Adrenal gland (tissue), 12 donors: Measurements from ENCODE around the gene RABAC1. TPM values are rescaled to one million over a fixed set of nuclear protein-coding genes. Genes with fewer than 3 reads are reported as not detected.

Source experiments
- DNase-seq, 7 donors: peaks; one replicate each; pipeline ENCODE4 v3.0.0-alpha.2; 2019 to 2020
- H3K27ac ChIP-seq, 5 donors: fragments of 200-600 bp; sonication (generic) in 4 of 5; 1 replicate in 3 of 5; 2 replicates in 2 of 5; pipeline versions ENCODE4 v1.5.1 to v1.8.0; 2016 to 2020; ENCODE audit warnings: mild to moderate bottlenecking in 1 of 5
- H3K27me3 ChIP-seq: fragments of 200-600 bp; 2 replicates; pipeline ENCODE4 v1.8.0; 2021
- H3K36me3 ChIP-seq, 2 donors: fragments of 200-600 bp; replicated peaks in 1 of 2; 1 replicate in 1 of 2; 2 replicates in 1 of 2; pipeline versions ENCODE4 v1.5.1 to v1.8.0; 2018 to 2022
- H3K4me1 ChIP-seq, 2 donors: fragments of 200-600 bp; replicated peaks in 1 of 2; 1 replicate in 1 of 2; 2 replicates in 1 of 2; pipeline versions ENCODE4 v1.5.1 to v1.8.0; 2018 to 2021
- H3K4me3 ChIP-seq, 4 donors: fragments of 200-600 bp; sonication (generic) in 3 of 4; one replicate each; pipeline ENCODE4 v1.5.1; 2016 to 2018
- H3K9me3 ChIP-seq, 3 donors: fragments of 200-600 bp; sonication (generic) in 1 of 3; replicated peaks in 1 of 3; 1 replicate in 2 of 3; 2 replicates in 1 of 3; pipeline versions ENCODE4 v1.5.1 to v1.8.0; 2016 to 2021
- POLR2A ChIP-seq, 2 donors: fragments of 450-650 bp; IDR thresholded peaks; one replicate each; pipeline ENCODE4 v1.6.1; 2017; ENCODE audit warnings: antibody characterized with exemption in 2 of 2, mild to moderate bottlenecking in 2 of 2, moderate library complexity in 1 of 2
- WGBS, 4 donors: extraction: QIAGEN DNeasy Blood & Tissue Kit in 2 of 4; methylation state at CpG; one replicate each; pipeline versions ENCODE4 v1.1.5 to v1.1.7; 2013 to 2017; 5-methylcytosine and 5-hydroxymethylcytosine counted together
- intact Hi-C, 2 donors: fragments of 100-400 bp; cut with DNase I; formaldehyde crosslinking; loops; one replicate each; pipeline versions ENCODE4 v1.14.1 to v1.15.0; 2022 to 2023
- polyA plus RNA-seq, 3 donors: library from polyadenylated mRNA; stranded (reverse); fragments of 200-250 nt in 2 of 3; fragments of 350-450 nt in 1 of 3; fragmentation: Illumina TruSeq in 1 of 3; extraction: RNeasy Lipid Tissue Mini Kit (QIAGEN cat#74804) in 1 of 3; gene quantifications; one replicate each; pipeline ENCODE4 v1.2.3, GENCODE V29; 2013 to 2014
- total RNA-seq, 9 donors: library from RNA; depleted of rRNA in 4 of 9; stranded (reverse); fragments of >200 nt in 4 of 9; fragments of 120-200 nt in 1 of 9; fragmentation: NEBNext Ultra II Directional in 1 of 9; extraction: Animal tissue kit (Norgen Biotek cat#: 25700) in 1 of 9; gene quantifications; one replicate each; pipeline versions ENCODE4 v1.1.0 to v1.2.4, GENCODE V29; 2013 to 2023
- TF ChIP-seq, protein P1 (sequence below), 6 experiments: fragments of 450-650 bp in 4 of 6; fragments of 200-600 bp in 2 of 6; sonication (generic) in 1 of 6; IDR thresholded peaks; 1 replicate in 5 of 6; 2 replicates in 1 of 6; pipeline versions ENCODE4 v1.5.1 to v1.8.0; 2016 to 2021; ENCODE audit warnings: antibody characterized with exemption in 6 of 6, mild to moderate bottlenecking in 2 of 6, moderate library complexity in 1 of 6
- donor health status: healthy with polysubstance abuse.
- donor health status: Bipolar disorder and iron deficiency.
- donor health status: DM: yes; HTN: yes; CAD: no.
- donor health status: DM: no; HTN: no; CAD: no.
- donor health status: DM: no; HTN: no; CAD: no.
- donor health status: DM: yes; HTN: yes; CAD: no.

Gene RABAC1
- total and polyA plus RNA-seq, 12 donors: 17.9 to 397 (median 178) TPM

DNA sequence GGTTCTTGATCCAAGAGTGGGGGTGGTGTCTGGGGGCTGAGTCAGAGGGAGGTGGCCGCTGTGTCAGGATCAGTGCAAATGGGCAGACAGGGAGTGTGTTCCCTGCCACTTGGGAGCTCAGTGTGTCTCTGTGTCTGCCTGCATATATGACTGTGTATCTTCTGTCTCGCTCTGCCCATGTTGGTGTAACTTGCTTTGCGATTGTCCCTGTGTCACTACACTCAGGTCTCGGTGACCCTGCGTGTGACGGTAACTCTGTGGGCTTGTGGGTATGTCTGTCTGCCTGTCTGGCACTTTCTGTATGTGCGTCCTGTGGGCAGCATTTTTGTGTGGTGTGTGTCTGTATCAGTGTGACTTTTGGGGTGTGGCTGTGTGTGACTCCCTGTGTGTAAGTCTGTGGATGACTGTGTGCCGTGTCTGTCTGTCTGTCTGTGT lies 22.7 kb downstream of the RABAC1 start:
- WGBS, 4 donors: 71 to 86% (median 78%) methylated on average over 8 of the region's 8 CpGs
- no peak overlapping the region for H3K27ac ChIP-seq
- no peak for DNase-seq
- intact Hi-C loops: loop anchor here in 1 of 2 donors (10.0 kb wide), 1 partner anchor 52 kb away; the partner anchor contains the start of gene ARHGEF1
- peaks cover 10 to 11% of the 10 kb centered on the region in 2 donors for H3K4me1 ChIP-seq
- no peak overlapping the region for H3K4me3 ChIP-seq
- H3K9me3 ChIP-seq: no peaks in the 10 kb centered on the region
- TF ChIP-seq, protein P1, sequence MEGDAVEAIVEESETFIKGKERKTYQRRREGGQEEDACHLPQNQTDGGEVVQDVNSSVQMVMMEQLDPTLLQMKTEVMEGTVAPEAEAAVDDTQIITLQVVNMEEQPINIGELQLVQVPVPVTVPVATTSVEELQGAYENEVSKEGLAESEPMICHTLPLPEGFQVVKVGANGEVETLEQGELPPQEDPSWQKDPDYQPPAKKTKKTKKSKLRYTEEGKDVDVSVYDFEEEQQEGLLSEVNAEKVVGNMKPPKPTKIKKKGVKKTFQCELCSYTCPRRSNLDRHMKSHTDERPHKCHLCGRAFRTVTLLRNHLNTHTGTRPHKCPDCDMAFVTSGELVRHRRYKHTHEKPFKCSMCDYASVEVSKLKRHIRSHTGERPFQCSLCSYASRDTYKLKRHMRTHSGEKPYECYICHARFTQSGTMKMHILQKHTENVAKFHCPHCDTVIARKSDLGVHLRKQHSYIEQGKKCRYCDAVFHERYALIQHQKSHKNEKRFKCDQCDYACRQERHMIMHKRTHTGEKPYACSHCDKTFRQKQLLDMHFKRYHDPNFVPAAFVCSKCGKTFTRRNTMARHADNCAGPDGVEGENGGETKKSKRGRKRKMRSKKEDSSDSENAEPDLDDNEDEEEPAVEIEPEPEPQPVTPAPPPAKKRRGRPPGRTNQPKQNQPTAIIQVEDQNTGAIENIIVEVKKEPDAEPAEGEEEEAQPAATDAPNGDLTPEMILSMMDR (IDR thresholded peaks at IDR 0.05): no peak
- no peak for TF ChIP-seq POLR2A (IDR thresholded peaks at IDR 0.05)
- peaks cover 42% of the 10 kb centered on the region for H3K27me3 ChIP-seq
- H3K36me3 ChIP-seq: no peaks in the 10 kb centered on the region

DNA sequence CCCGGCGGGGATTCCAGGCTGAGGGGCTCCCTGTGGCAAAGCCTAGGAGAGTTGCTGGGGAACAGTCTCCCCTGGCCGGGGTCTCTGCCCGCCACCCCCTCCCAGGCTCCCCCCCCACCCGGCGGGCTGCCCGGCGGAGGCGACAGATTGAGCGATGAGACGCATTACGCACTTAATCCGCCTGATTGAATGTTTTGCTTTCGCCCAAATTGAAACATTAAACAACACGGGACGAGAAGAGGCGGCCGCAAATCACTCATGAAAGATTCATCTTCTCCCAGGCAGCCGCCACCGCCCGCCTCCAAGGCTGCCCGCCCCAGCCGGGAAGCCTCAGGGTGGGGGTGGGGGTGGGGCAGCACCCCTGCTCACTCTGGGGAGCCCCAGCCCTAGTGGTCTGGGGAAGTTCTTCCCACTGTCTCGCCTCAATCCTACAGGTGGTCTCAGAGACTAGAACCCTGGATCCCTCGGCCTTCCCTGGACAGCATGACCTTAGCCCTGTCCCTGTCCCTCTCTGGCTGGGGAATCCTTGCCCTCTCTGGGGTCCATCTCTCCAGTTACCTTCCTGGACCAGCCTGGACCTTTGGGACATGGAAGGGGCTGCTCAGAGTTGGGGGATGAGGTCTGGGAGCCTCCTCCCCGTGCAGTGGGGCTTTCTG lies 23.2 kb downstream of the RABAC1 start:
- H3K27me3 ChIP-seq: peaks cover 42% of the 10 kb centered on the region
- DNase-seq: no peak
- no peak for TF ChIP-seq POLR2A (IDR thresholded peaks at IDR 0.05)
- TF ChIP-seq, protein P1 (IDR thresholded peaks at IDR 0.05): no peak
- 18 to 39% (median 20%) methylated on average over 5 to 26 of the region's 26 CpGs for WGBS, 4 donors
- no peak overlapping the region for H3K4me3 ChIP-seq
- peaks cover 8 to 11% of the 10 kb centered on the region in 2 donors for H3K4me1 ChIP-seq
- no peak overlapping the region for H3K27ac ChIP-seq
- intact Hi-C loops: loop anchor here in 1 of 2 donors (10.0 kb wide), 1 partner anchor 51 kb away; the partner anchor contains the start of gene ARHGEF1
- H3K36me3 ChIP-seq: no peaks in the 10 kb centered on the region
- no peaks in the 10 kb centered on the region for H3K9me3 ChIP-seq

DNA sequence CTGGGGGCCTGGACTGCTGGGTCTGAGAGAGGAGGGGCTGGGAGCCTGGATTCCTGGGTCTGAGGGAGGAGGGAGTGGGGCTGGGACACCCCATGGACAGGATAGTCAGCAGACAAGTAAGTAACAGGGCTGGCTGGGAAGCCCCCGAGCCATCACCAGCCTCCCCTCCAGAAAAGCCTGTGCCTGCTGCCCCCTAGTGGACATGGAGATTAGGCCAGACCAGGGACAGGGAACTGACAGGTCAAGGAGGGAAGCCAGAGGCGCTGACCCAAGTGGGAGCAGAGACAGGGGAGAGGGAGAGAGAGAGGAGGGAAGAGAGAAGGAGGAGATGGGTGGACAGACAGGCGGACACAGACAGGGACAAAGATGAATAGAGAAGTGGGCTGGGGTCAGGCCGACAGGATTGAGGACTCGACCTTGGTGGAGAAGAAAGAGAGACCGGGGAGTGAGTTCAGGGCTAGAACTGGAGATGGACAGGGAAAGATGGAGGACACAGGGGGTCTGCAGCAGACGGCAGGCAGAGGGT lies 24.2 kb downstream of the RABAC1 start:
- H3K4me1 ChIP-seq: peaks cover 0 to 2% of the 10 kb centered on the region in 2 donors
- no peaks in the 10 kb centered on the region for H3K36me3 ChIP-seq
- H3K4me3 ChIP-seq: no peak overlapping the region
- intact Hi-C loops: loop anchor here in 1 of 2 donors (10.0 kb wide), 1 partner anchor 50 kb away; the partner anchor contains the start of gene ARHGEF1
- TF ChIP-seq, protein P1 (IDR thresholded peaks at IDR 0.05): peak; percentile 46 to 74 (median 72)
- no peak for TF ChIP-seq POLR2A (IDR thresholded peaks at IDR 0.05)
- H3K27me3 ChIP-seq: peaks cover 42% of the 10 kb centered on the region
- H3K27ac ChIP-seq: no peak overlapping the region
- H3K9me3 ChIP-seq: no peaks in the 10 kb centered on the region
- peak; percentile 47 to 76 (median 66) for DNase-seq
- 11 to 17% (median 15%) methylated on average over 7 of the region's 7 CpGs for WGBS, 4 donors

DNA sequence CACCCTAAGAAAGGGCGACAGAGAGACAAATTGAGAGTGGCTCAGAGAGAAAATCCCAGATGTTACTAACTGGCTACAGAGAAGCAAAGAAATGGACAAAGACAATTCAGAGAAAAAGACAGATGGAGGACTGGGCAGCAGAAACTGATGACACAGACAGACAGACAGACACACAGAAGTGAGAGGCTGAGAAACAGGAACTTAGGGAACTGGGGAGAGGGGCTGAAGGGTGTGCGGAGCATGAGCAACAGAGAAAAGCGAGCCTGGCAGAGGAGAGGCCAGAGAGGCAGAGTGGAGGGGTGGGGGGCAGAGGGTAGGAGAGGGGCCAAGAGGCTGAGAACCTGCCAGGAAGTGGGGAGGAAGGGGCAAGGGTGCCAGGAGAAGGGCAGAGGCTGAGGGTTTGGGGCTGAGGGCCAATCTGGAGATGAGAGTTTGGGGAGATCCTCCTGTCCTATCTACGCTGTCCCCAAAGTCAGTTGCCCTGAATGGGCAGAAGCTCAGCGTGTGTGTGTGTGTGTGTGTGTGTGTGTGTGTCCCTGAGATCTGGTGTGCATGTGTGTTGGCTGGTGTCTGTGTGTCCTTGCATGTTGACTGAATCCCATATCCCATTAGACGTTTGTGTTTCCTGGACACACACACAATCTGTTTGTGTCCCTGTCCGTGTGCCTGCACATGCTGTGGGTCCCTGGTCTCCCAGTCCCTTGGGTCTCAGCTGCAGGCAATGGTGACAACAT lies 25.3 kb downstream of the RABAC1 start:
- WGBS, 4 donors: 52 to 60% (median 59%) methylated on average over 7 of the region's 7 CpGs
- Histone ChIP-seq H3K27me3 (peaks cover 48% of the 10 kb centered on the region), H3K4me3 (no peak overlapping the region), H3K36me3 (no peaks in the 10 kb centered on the region), H3K9me3 (no peaks in the 10 kb centered on the region), H3K4me1 (no peaks in the 10 kb centered on the region), H3K27ac (no peak overlapping the region)
- TF ChIP-seq, protein P1 (IDR thresholded peaks at IDR 0.05): no peak
- no peak for DNase-seq
- intact Hi-C loops: loop anchor here in 1 of 2 donors (10.0 kb wide), 1 partner anchor 49 kb away; the partner anchor contains the start of gene ARHGEF1
